ENCODE results near the gene CYP1A2.
A peak's percentile ranks its signal among the peaks of the same experiment; 100 is the strongest.

CYP1A2 gene

GRCh38 chr15:74775894-74776293 lies 27.2 kb downstream of the CYP1A2 start:
- TF ChIP-seq MYC (IDR thresholded peaks at IDR 0.05; ENCODE audit: low read depth, low read length) = no peak
- TF ChIP-seq, protein P1, sequence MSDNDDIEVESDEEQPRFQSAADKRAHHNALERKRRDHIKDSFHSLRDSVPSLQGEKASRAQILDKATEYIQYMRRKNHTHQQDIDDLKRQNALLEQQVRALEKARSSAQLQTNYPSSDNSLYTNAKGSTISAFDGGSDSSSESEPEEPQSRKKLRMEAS (IDR thresholded peaks at IDR 0.05; ENCODE audit: low read depth, low read length) = no peak
- H3K4me3 ChIP-seq (ENCODE audit: low read depth, low read length) = no peak overlapping the region
- no peak for DNase-seq (ENCODE audit: low read depth)

- TF ChIP-seq MYC (IDR thresholded peaks at IDR 0.05; ENCODE audit: low read depth, low read length) (0 out of 2 replicates have a peak, but pooled peaks have one; percentile 48), POLR2A (IDR thresholded peaks at IDR 0.05; ENCODE audit: extremely low read depth, insufficient read length) (no peak), CTCF (IDR thresholded peaks at IDR 0.05; ENCODE audit: low read depth, low read length) (no peak)
- TF ChIP-seq, protein P1 (IDR thresholded peaks at IDR 0.05; ENCODE audit: low read depth, low read length) = peak; percentile 40
- peak overlapping the region; percentile 18 for H3K4me3 ChIP-seq (ENCODE audit: low read depth, low read length)
- DNase-seq (ENCODE audit: low read depth) = peak; percentile 96
These were observed 28.4 kb downstream of the CYP1A2 start for GRCh38 chr15:74776821-74777768.

GRCh38 chr15:74777769-74778598 lies 29.3 kb downstream of the CYP1A2 start:
- TF ChIP-seq CTCF (IDR thresholded peaks at IDR 0.05; ENCODE audit: low read depth, low read length) (no peak), POLR2A (IDR thresholded peaks at IDR 0.05; ENCODE audit: extremely low read depth, insufficient read length) (no peak), MYC (IDR thresholded peaks at IDR 0.05; ENCODE audit: low read depth, low read length) (no peak)
- TF ChIP-seq, protein P1 (IDR thresholded peaks at IDR 0.05; ENCODE audit: low read depth, low read length) = no peak
- peak; percentile 52 for DNase-seq (ENCODE audit: low read depth)
- peak overlapping the region; percentile 9 for H3K4me3 ChIP-seq (ENCODE audit: low read depth, low read length)

DNA sequence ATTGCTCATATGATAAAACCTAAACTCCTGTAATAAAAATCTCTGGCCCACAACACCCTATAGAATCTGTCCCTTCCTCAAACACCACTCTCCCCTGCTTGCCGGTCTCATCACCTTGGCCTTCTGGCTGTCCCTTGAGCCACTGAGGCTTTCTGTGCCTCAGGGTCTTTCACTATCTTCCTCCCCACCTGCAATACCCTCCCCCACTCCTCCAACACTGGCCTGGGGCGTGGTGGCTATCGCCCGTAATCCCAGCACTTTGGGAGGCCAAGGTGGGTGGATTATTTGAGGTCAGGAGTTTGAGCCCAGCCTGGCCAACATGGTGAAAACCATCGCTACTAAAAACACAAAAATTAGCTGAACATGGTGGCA lies 29.9 kb downstream of the CYP1A2 start:
- no peak for DNase-seq (ENCODE audit: low read depth)
- TF ChIP-seq, protein P1 (IDR thresholded peaks at IDR 0.05; ENCODE audit: low read depth, low read length) = no peak
- TF ChIP-seq MYC (IDR thresholded peaks at IDR 0.05; ENCODE audit: low read depth, low read length) (no peak), CTCF (IDR thresholded peaks at IDR 0.05; ENCODE audit: low read depth, low read length) (no peak), POLR2A (IDR thresholded peaks at IDR 0.05; ENCODE audit: extremely low read depth, insufficient read length) (no peak)
- H3K4me3 ChIP-seq (ENCODE audit: low read depth, low read length) = no peak overlapping the region

- TF ChIP-seq POLR2A (IDR thresholded peaks at IDR 0.05; ENCODE audit: extremely low read depth, insufficient read length) (no peak), MYC (IDR thresholded peaks at IDR 0.05; ENCODE audit: low read depth, low read length) (no peak), CTCF (IDR thresholded peaks at IDR 0.05; ENCODE audit: low read depth, low read length) (no peak)
- TF ChIP-seq, protein P1 (IDR thresholded peaks at IDR 0.05; ENCODE audit: low read depth, low read length) = no peak
- no peak overlapping the region for H3K4me3 ChIP-seq (ENCODE audit: low read depth, low read length)
These were observed 30.6 kb downstream of the CYP1A2 start for GRCh38 chr15:74779162-74779648.

More at GRCh38 chr15:74779162-74779648, 30.6 kb downstream of the CYP1A2 start:
- DNase-seq (ENCODE audit: low read depth) = no peak

Data from NB4 (cell line).